Measurements from ENCODE around the gene MYRFL.

DNA sequence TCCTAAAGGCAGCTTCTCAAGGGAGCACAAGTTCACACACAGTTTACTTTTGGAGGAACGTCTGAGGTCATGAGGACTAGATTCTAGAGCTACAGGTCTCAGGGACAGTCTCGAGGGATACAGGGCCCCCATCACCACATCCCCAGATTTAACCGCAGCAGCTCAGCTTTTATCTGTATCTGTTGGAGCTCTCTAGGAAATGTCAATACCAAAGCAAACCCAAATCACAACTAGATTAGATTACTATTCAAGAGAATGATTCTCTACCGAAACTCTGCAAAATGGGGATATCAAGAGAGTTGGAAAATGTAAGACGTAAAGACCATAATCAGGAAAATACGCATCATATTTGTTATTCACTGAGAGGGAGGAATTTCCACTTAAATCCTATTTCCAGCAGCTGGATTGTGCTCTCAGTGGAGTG, 4.0 kb upstream of the MYRFL start:
- TF ChIP-seq, protein P1, sequence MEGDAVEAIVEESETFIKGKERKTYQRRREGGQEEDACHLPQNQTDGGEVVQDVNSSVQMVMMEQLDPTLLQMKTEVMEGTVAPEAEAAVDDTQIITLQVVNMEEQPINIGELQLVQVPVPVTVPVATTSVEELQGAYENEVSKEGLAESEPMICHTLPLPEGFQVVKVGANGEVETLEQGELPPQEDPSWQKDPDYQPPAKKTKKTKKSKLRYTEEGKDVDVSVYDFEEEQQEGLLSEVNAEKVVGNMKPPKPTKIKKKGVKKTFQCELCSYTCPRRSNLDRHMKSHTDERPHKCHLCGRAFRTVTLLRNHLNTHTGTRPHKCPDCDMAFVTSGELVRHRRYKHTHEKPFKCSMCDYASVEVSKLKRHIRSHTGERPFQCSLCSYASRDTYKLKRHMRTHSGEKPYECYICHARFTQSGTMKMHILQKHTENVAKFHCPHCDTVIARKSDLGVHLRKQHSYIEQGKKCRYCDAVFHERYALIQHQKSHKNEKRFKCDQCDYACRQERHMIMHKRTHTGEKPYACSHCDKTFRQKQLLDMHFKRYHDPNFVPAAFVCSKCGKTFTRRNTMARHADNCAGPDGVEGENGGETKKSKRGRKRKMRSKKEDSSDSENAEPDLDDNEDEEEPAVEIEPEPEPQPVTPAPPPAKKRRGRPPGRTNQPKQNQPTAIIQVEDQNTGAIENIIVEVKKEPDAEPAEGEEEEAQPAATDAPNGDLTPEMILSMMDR (conservative IDR thresholded peaks at IDR 0.05 in 1 of 2, IDR thresholded peaks at IDR 0.05 in 1 of 2; ENCODE audit: extremely low read depth in 1 of 2, insufficient read depth in 1 of 2, low read depth in 1 of 2, low read length in 2 of 2): no peak
- TF ChIP-seq EZH2 (IDR thresholded peaks at IDR 0.05; ENCODE audit: borderline replicate concordance, low read length): no peak
